ENCODE measurements around the gene CST4.
"Not testable (repeated sequence)": the region's sequence is repeated elsewhere in the genome, so short reads cannot be mapped to it uniquely, and the experiment has no call there.

The CST4 gene

DNA sequence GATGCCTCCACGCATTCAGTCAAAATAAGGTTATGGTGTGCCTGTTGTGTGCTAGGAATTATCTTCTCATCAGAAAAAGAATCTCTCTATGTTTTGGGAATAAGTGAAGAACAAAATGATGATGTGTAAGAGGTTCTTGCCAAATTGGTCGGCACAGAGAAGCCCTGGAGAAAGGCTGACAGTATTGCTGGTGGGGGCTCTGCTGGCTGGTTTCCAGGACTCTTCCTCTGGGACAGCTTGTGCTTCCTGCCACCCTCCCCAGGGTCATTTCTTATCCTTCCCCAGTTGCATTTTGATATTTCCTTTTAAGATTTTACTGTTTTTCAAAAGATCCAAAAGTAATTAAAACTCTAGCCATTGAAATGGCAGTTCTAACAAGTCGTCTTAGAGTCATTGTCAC lies 22.1 kb downstream of the CST4 start:
- CTCF ChIA-PET = no interaction called here
- TF ChIP-seq, protein P1, sequence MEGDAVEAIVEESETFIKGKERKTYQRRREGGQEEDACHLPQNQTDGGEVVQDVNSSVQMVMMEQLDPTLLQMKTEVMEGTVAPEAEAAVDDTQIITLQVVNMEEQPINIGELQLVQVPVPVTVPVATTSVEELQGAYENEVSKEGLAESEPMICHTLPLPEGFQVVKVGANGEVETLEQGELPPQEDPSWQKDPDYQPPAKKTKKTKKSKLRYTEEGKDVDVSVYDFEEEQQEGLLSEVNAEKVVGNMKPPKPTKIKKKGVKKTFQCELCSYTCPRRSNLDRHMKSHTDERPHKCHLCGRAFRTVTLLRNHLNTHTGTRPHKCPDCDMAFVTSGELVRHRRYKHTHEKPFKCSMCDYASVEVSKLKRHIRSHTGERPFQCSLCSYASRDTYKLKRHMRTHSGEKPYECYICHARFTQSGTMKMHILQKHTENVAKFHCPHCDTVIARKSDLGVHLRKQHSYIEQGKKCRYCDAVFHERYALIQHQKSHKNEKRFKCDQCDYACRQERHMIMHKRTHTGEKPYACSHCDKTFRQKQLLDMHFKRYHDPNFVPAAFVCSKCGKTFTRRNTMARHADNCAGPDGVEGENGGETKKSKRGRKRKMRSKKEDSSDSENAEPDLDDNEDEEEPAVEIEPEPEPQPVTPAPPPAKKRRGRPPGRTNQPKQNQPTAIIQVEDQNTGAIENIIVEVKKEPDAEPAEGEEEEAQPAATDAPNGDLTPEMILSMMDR (conservative IDR thresholded peaks at IDR 0.05; ENCODE audit: low read depth) = no peak
- no peak overlapping the region for H3K27ac ChIP-seq
- POLR2A ChIA-PET (ENCODE audit: low non-redundant PET) = no interaction called here
- DNase-seq (ENCODE audit: low spot score) = no peak

DNA sequence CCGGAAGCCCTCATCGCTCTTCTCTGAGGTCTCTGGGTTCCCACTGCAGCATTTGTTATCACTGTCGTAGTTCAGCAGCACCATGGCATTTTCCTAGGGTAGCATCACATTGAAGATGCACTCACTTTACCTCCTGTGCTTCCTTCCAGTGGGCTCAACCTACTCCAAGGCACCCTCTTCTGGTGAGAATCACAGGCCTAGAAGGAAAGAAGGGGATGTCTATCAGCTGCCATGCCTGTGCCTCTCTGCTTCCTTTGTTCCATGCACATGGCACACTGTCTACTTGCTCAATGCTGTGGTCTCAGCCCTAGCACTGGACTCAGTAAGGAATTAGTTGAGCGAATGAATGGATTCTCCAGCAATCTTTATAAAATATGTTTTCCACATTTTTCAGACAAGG lies 22.6 kb downstream of the CST4 start:
- DNase-seq (ENCODE audit: low spot score) = no peak
- CTCF ChIA-PET = no interaction called here
- POLR2A ChIA-PET (ENCODE audit: low non-redundant PET) = no interaction called here
- no peak overlapping the region for H3K27ac ChIP-seq
- TF ChIP-seq, protein P1 (conservative IDR thresholded peaks at IDR 0.05; ENCODE audit: low read depth) = no peak

DNA sequence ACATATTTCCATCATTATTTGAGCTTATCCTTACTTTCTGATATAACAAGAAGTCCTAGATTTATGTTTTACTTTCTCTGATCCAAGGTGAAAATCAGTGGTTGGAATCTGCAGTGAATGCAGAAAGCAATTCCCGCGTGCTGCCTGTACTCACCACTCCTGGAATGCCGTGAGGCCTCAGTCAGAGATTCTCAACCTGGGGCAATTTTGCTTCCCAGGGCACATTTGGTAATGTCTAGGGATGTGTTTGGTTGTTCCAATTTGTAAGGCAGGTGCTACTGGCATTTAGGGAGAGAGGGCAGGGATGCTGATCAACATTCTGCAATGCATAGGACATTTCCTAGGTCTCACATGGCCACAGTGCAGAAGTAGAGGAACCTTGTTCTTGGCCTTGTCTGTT lies 23.9 kb downstream of the CST4 start:
- no peak overlapping the region for H3K27ac ChIP-seq
- TF ChIP-seq, protein P1 (conservative IDR thresholded peaks at IDR 0.05; ENCODE audit: low read depth) = no peak
- ChIA-PET CTCF (no interaction called here), POLR2A (ENCODE audit: low non-redundant PET) (no interaction called here)
- no peak for DNase-seq (ENCODE audit: low spot score)

DNA sequence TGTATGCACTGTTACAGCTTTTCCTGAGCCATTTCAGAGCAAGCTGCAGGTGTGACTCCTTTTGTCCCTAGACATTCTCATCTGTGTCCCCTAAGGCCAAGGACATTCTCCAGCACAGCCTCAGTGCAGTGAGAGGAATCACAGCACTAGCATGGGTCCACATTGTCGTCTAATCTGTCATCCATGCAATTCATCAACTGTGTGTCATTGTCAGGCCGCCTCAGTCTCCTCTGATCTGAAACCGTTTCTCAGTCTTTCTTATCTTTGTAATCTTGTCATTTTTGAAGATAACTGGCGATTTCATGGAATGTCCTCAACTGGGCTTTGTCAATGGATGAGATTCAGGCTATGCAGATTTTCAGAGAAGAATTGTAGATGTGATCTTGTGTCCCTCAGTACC lies 24.8 kb downstream of the CST4 start:
- POLR2A ChIA-PET (ENCODE audit: low non-redundant PET); H3K27ac ChIP-seq; DNase-seq (ENCODE audit: low spot score); CTCF ChIA-PET: not testable (repeated sequence)

DNA sequence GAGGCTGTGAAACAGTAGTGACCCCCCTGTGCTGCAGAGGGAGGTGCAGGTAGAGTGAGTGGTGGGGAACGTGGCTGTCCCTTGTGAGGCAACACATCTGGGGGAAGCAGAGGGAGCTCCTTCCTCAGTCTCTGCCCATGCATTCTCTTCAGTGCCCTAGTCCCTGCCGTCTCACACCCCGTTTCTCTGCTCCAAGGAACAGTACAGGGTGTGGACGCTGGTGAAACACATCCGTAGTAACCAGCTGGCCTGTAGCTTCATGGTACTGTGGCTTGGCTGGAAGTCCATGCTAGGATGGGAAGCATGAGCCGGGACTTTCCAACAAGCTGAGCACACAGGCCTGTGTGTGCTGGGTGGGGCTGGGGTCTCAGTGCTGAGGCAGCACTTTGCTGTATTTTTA lies 25.7 kb downstream of the CST4 start:
- ChIA-PET POLR2A (ENCODE audit: low non-redundant PET) (no interaction called here), CTCF (interaction anchor here (0.7 kb wide), 1 partner anchor 222 kb away, joined by 4 read pairs; no protein-coding TSS in a partner anchor)
- DNase-seq (ENCODE audit: low spot score) = no peak
- H3K27ac ChIP-seq = no peak overlapping the region
- TF ChIP-seq, protein P1 (conservative IDR thresholded peaks at IDR 0.05; ENCODE audit: low read depth) = no peak

DNA sequence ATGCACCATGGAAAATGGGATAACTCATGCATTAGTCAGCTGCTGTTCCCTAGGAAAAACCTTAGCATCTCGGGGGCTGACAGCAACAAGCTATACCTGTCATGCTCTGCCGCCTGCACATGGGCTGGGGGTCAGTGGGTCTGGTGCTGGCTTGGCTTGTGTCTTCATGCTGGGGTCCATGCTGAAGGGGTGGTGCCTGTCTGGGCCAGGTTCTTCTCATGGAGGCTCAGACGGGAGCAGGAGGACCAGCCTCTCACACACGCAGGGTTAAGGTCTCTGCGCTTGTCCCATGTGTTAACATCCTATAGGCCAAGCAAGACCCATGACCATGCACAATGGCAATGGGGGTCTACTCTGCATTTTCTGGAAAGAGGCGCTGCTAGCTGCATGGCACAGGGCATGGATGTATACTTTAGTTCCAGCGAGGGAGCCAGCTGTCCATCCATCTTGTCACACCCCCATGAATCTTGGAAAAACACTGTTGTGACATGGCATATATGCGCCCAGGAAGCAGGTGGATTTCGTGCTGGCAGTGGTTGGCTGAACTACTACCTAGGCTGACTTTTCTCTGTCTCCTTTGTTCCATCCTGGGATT lies 26.5 kb downstream of the CST4 start:
- CTCF ChIA-PET = interaction anchor here (0.6 kb wide), 1 partner anchor 13 kb away, joined by 4 read pairs; no protein-coding TSS in a partner anchor

DNA sequence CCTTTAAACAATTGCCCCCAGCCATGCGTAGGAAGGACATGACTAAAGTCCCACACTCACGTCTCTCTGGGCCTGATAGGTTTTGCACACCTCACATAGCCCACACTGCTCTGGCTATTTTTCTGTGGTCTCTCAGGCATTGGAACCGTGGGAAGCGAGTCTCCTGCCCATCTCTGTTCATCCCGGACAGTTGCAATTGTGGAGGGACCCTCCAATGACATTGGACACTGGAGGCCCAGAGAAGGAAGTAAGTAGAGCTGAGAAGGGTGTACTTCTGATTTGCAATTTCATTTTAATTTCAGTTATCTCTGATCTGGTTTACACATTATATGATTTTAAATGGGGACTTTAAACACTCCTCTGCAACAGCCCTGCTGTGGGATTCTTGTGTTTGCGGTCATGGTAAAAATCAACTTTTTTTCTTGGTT lies 27.8 kb downstream of the CST4 start:
- H3K27ac ChIP-seq = no peak overlapping the region
- CTCF ChIA-PET = interaction anchor here (0.6 kb wide), 1 partner anchor 1613 kb away, joined by 3 read pairs; no protein-coding TSS in a partner anchor
- DNase-seq (ENCODE audit: low spot score) = no peak
- POLR2A ChIA-PET (ENCODE audit: low non-redundant PET) = no interaction called here
- TF ChIP-seq, protein P1 (conservative IDR thresholded peaks at IDR 0.05; ENCODE audit: low read depth) = no peak

More for the DNA sequence above, 26.5 kb downstream of the CST4 start:
- POLR2A ChIA-PET (ENCODE audit: low non-redundant PET) = no interaction called here
- no peak for DNase-seq (ENCODE audit: low spot score)
- no peak overlapping the region for H3K27ac ChIP-seq
- TF ChIP-seq, protein P1 (conservative IDR thresholded peaks at IDR 0.05; ENCODE audit: low read depth) = no peak
